RWPE2 (cell line): Measurements from ENCODE around the gene ZNF385C.
"Not testable (repeated sequence)": the region's sequence is repeated elsewhere in the genome, so short reads cannot be mapped to it uniquely, and the experiment has no call there.

ENCODE experiments used
- ATAC-seq: fragments of 200-7000 bp; cut with Tn5 transposase; 3 replicates; pipeline ENCODE4 v1.9.1; 2021; ENCODE audit warnings: low read depth
- DNase-seq: peaks from one replicate; pipeline ENCODE4 v3.0.0-alpha.2; 2020; ENCODE audit warnings: low spot score
- H3K27ac ChIP-seq: fragments of 450-650 bp; 2 replicates; pipeline ENCODE4 v1.5.1; 2017; ENCODE audit warnings: mild to moderate bottlenecking; ENCODE audit not compliant: poor library complexity, severe bottlenecking
- H3K27me3 ChIP-seq: fragments of 250-450 bp; sonication (Bioruptor Pico); 2 replicates; pipeline ENCODE4 v1.5.1; 2021; ENCODE audit warnings: mild to moderate bottlenecking, moderate library complexity; ENCODE audit not compliant: insufficient read depth, poor library complexity, severe bottlenecking
- H3K36me3 ChIP-seq: fragments of 250-450 bp; sonication (Bioruptor Pico); 2 replicates; pipeline ENCODE4 v1.5.1; 2020; ENCODE audit warnings: low read depth, mild to moderate bottlenecking, moderate library complexity
- H3K4me1 ChIP-seq: fragments of 250-450 bp; sonication (Bioruptor Pico); 2 replicates; pipeline ENCODE4 v1.5.1; 2021; ENCODE audit warnings: mild to moderate bottlenecking, moderate library complexity; ENCODE audit not compliant: insufficient read depth, poor library complexity, severe bottlenecking
- H3K4me3 ChIP-seq: fragments of 250-450 bp; sonication (Bioruptor Pico); 2 replicates; pipeline ENCODE4 v1.5.1; 2021; ENCODE audit warnings: mild to moderate bottlenecking, moderate library complexity; ENCODE audit not compliant: severe bottlenecking
- H3K9me3 ChIP-seq: fragments of 250-450 bp; sonication (Bioruptor Pico); 2 replicates; pipeline ENCODE4 v1.5.1; 2021; ENCODE audit warnings: mild to moderate bottlenecking, moderate library complexity; ENCODE audit not compliant: severe bottlenecking
- CTCF ChIP-seq: fragments of 450-650 bp; IDR thresholded peaks from one replicate; pipeline ENCODE4 v1.5.1; 2017; ENCODE audit warnings: mild to moderate bottlenecking, moderate library complexity; ENCODE audit not compliant: poor library complexity, severe bottlenecking

ZNF385C gene

GRCh38 chr17:42016941-42017865 is 81.1 kb downstream of the ZNF385C start, which contains the start of gene DNAJC7:
Gene DNAJC7, minus strand, starts transcription at chr17:42017439. Its CDS starts 23 bp downstream, at chr17:42017416.
- DNase-seq (peak; percentile 89), ATAC-seq (peak; percentile 87)
- no peaks in the 10 kb centered on the region for H3K9me3 ChIP-seq
- no peaks in the 10 kb centered on the region for H3K27me3 ChIP-seq
- H3K27ac ChIP-seq, result peak within 1 kb of the TSS; percentile 75
- peak within 1 kb of the TSS; percentile 91 for H3K4me3 ChIP-seq
- H3K36me3 ChIP-seq, result peaks cover 25% of the 10 kb centered on the region
- H3K4me1 ChIP-seq, result peaks cover 11% of the 10 kb centered on the region
- no peak for TF ChIP-seq CTCF

GRCh38 chr17:42016411-42016831 is 81.9 kb downstream of the ZNF385C start:
- no peaks in the 10 kb centered on the region for H3K27me3 ChIP-seq
- H3K9me3 ChIP-seq, result no peaks in the 10 kb centered on the region
- H3K36me3 ChIP-seq, result peaks cover 22% of the 10 kb centered on the region
- peaks cover 18% of the 10 kb centered on the region for H3K4me1 ChIP-seq
- H3K4me3 ChIP-seq, result peak overlapping the region; percentile 91
- H3K27ac ChIP-seq, result peak overlapping the region; percentile 75
- ATAC-seq, result no peak
- no peak for TF ChIP-seq CTCF
- no peak for DNase-seq

- DNase-seq, H3K9me3 ChIP-seq, H3K4me3 ChIP-seq, H3K27me3 ChIP-seq, ATAC-seq: not testable (repeated sequence)
- Histone ChIP-seq H3K27ac (peak overlapping the region; percentile 79), H3K4me1 (peaks cover 34% of the 10 kb centered on the region), H3K36me3 (peaks cover 36% of the 10 kb centered on the region)
Measured at GRCh38 chr17:42013740-42014139, 84.5 kb downstream of the ZNF385C start.

GRCh38 chr17:42012363-42012762 is 85.9 kb downstream of the ZNF385C start:
- H3K4me1 ChIP-seq, result peaks cover 34% of the 10 kb centered on the region

GRCh38 chr17:42010898-42011516 is 87.3 kb downstream of the ZNF385C start:
- H3K27ac ChIP-seq, result peak overlapping the region; percentile 79
- DNase-seq (no peak), ATAC-seq (0 out of 3 replicates have a peak, but pooled peaks have one; percentile 18)
- no peaks in the 10 kb centered on the region for H3K27me3 ChIP-seq
- peaks cover 34% of the 10 kb centered on the region for H3K36me3 ChIP-seq
- no peak for TF ChIP-seq CTCF
- no peaks in the 10 kb centered on the region for H3K9me3 ChIP-seq
- peaks cover 34% of the 10 kb centered on the region for H3K4me1 ChIP-seq
- H3K4me3 ChIP-seq, result no peak overlapping the region

More at GRCh38 chr17:42012363-42012762, 85.9 kb downstream of the ZNF385C start:
- H3K9me3 ChIP-seq, H3K27me3 ChIP-seq, H3K4me3 ChIP-seq, ATAC-seq, DNase-seq: not testable (repeated sequence)
- peak overlapping the region; percentile 79 for H3K27ac ChIP-seq
- H3K36me3 ChIP-seq, result peaks cover 37% of the 10 kb centered on the region

GRCh38 chr17:42010266-42010680 is 88.0 kb downstream of the ZNF385C start:
- not testable (repeated sequence) for H3K27me3 ChIP-seq, H3K9me3 ChIP-seq, H3K4me3 ChIP-seq, DNase-seq
- peak; percentile 84 for ATAC-seq
- peak overlapping the region; percentile 79 for H3K27ac ChIP-seq
- H3K4me1 ChIP-seq, result peaks cover 34% of the 10 kb centered on the region
- peaks cover 27% of the 10 kb centered on the region for H3K36me3 ChIP-seq
